ENCODE measurements around the gene NUMBL. TPM values are rescaled to one million over a fixed set of nuclear protein-coding genes. Genes with fewer than 3 reads are reported as not detected.
"Not testable (repeated sequence)": the region's sequence is repeated elsewhere in the genome, so short reads cannot be mapped to it uniquely, and the experiment has no call there.

The NUMBL gene
- total and polyA plus RNA-seq, 5 experiments from 2014 or later: 0.80 to 16.9 (median 1.2) TPM

DNA sequence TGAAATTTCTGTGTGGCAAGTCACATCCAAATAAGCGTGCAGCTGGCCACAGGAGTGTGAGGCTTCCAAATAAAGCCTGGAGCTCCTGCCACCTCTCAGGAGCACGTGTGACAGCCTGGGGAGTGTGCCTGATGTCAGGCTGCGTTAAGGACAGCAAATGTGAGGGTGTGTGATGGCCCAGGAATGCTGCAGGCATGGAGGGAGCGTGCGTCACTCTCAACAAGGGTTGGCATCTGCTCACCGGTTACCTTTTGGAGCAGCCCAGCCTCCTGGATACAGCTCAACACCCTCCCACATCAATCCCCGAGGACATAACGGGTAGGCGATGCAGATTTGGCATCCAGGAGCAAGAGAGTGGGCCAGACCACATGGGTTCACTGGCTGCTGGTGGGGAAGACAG lies 19.0 kb downstream of the NUMBL start:
- peaks cover 9 to 24% (median 20%) of the 10 kb centered on the region in 3 donors for H3K36me3 Mint-ChIP-seq
- no peaks in the 10 kb centered on the region for H3K4me1 Mint-ChIP-seq
- POLR2A ChIA-PET: interaction anchor here (1.0 to 1.1 kb wide), 2 partner anchors 17 to 79 kb away, joined by 3 to 8 read pairs; partner anchors contain the start of gene ACTMAP
- ATAC-seq (no peak), DNase-seq (no peak)
- peak overlapping the region in 1 of 10 donors; percentile 47 for H3K27ac Mint-ChIP-seq
- no peak overlapping the region for H3K4me3 Mint-ChIP-seq
- peaks cover 0 to 12% (median 4%) of the 10 kb centered on the region in 9 donors for H3K9me3 Mint-ChIP-seq
- H3K27me3 Mint-ChIP-seq: no peaks in the 10 kb centered on the region

DNA sequence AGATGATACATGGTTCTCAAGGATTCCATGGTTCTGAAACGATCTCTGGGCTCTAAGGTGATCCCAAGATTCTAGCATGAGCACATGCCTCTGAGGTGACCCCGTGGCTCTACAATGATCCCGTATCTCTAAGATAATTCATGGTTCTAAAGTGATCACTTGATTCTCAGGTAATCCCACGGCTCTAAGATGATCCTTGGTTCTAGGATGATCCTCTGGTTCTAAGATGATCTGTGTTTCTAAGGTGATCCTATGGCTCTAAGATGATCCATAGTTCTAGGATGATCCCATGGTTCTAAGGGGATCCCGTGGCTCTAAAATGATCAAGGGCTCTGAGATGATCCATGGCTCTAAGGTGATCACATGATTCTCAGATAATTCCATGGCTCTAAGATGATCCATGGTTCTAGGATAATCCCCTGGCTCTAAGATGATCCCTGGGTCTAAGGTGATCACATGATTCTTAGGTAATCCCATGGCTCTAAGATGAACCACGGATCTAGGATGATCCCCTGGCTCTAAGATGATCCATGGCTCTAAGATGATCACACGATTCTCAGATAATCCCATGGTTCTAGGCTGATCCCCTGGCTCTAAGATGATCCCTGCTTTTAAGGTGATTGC lies 21.3 kb downstream of the NUMBL start:
- Mint-ChIP-seq H3K9me3 (peaks cover 0 to 12% (median 4%) of the 10 kb centered on the region in 9 donors), H3K36me3 (peaks cover 9 to 22% (median 20%) of the 10 kb centered on the region in 3 donors), H3K27ac (no peak overlapping the region), H3K4me3 (no peak overlapping the region), H3K27me3 (no peaks in the 10 kb centered on the region), H3K4me1 (no peaks in the 10 kb centered on the region)
- DNase-seq (no peak), ATAC-seq (no peak)
- POLR2A ChIA-PET: no interaction called here

DNA sequence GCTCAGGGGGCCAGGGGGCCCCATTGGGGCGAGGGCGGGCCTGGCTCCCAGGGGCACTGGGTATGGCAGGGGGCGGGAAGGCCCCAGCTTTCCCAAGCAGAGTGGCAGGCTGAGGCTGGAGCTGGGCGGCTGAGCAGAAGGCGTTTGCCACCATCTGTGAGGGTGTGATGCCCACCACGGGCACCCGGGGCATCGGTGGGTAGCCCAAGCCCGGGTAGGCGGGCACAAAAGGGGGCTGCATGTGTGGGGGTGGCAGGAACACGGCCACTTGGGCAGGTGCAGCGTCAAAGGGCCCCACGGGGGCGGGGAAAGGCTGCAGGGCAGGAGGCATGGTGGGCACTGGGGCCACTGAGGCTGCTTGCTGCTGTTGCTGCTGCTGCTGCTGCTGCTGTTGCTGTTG lies 22.8 kb downstream of the NUMBL start:
- DNase-seq: no peak
- Mint-ChIP-seq H3K27ac (no peak overlapping the region), H3K9me3 (peaks cover 0 to 12% (median 4%) of the 10 kb centered on the region in 9 donors), H3K4me3 (no peak overlapping the region), H3K4me1 (peaks cover 6 to 13% (median 7%) of the 10 kb centered on the region in 4 donors), H3K36me3 (peaks cover 9 to 22% (median 20%) of the 10 kb centered on the region in 3 donors), H3K27me3 (no peaks in the 10 kb centered on the region)
- POLR2A ChIA-PET: no interaction called here
- ATAC-seq: no peak

DNA sequence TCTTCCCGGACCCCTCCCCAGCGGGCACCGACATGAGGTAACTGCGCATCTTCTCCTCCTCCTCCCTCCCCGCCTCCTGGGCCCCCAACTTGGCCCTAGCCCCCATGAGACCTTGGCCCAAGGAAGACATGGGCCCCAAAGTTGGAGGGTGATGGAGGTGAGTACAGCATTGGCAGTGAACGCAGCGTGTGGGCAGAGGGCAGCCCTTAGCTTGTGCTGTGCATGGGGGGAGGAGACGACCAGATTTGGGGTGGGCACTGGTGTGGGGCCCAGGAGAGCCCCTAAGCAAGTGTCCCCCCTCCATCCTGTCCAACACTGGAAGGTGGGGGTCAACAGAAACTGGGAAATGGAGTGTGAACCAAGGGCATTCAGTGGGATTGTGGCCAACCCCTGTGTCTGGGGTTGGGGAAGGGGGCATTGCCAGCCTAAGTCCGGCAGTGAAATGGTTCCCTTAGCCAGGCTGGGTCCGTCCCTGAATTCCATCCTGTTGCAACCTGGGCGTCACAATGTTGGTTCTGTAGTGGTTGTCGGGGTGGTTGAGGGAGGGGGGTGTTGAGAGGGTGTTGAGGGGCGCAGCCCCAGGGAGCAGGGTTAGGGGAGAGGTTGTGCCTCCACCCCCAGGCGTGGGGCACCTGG lies 23.5 kb downstream of the NUMBL start:
- ATAC-seq (no peak), DNase-seq (no peak)
- peak overlapping the region in 1 of 10 donors; percentile 59 for H3K27ac Mint-ChIP-seq
- peaks cover 6 to 15% (median 8%) of the 10 kb centered on the region in 4 donors for H3K4me1 Mint-ChIP-seq
- H3K27me3 Mint-ChIP-seq: no peaks in the 10 kb centered on the region
- peaks cover 0 to 12% (median 4%) of the 10 kb centered on the region in 9 donors for H3K9me3 Mint-ChIP-seq
- POLR2A ChIA-PET: no interaction called here
- H3K36me3 Mint-ChIP-seq: peaks cover 9 to 22% (median 20%) of the 10 kb centered on the region in 3 donors
- H3K4me3 Mint-ChIP-seq: no peak overlapping the region

- DNase-seq (peak in 1 of 10 donors; percentile 16), ATAC-seq (peak in 1 of 2 donors; percentile 21)
- peaks cover 0 to 6% (median 2%) of the 10 kb centered on the region in 9 donors for H3K9me3 Mint-ChIP-seq
- H3K36me3 Mint-ChIP-seq: peaks cover 3 to 10% (median 6%) of the 10 kb centered on the region in 3 donors
- no peaks in the 10 kb centered on the region for H3K27me3 Mint-ChIP-seq
- peaks cover 6 to 15% (median 8%) of the 10 kb centered on the region in 4 donors for H3K4me1 Mint-ChIP-seq
- peak overlapping the region; percentile 57 to 93 (median 86) for H3K27ac Mint-ChIP-seq
- POLR2A ChIA-PET: interaction anchor here (0.6 to 2.8 kb wide), 19 partner anchors 27 to 1211 kb away, joined by 3 to 20 read pairs (median 3); partner anchors contain the start of genes ACTMAP, B9D2, EGLN2 and HNRNPUL1
- peak overlapping the region; percentile 76 to 91 (median 84) for H3K4me3 Mint-ChIP-seq
Measured at GRCh38 chr19:40663695-40664692, 26.5 kb downstream of the NUMBL start.

GRCh38 chr19:40662925-40663694 lies 27.3 kb downstream of the NUMBL start:
- POLR2A ChIA-PET: interaction anchor here (0.6 to 2.8 kb wide), 21 partner anchors 24 to 701 kb away, joined by 3 to 20 read pairs (median 4); partner anchors contain the start of genes ACTMAP, B9D2, EGLN2 and HNRNPUL1
- Mint-ChIP-seq H3K4me3 (peak overlapping the region; percentile 76 to 91 (median 84)), H3K9me3 (no peaks in the 10 kb centered on the region), H3K27me3 (no peaks in the 10 kb centered on the region), H3K27ac (peak overlapping the region; percentile 63 to 93 (median 90)), H3K4me1 (peaks cover 6 to 15% (median 8%) of the 10 kb centered on the region in 4 donors), H3K36me3 (peaks cover 0 to 1% (median 0%) of the 10 kb centered on the region in 3 donors)
- peak; percentile 91 to 92 for ATAC-seq
- DNase-seq: peak; percentile 81 to 98 (median 92)

DNA sequence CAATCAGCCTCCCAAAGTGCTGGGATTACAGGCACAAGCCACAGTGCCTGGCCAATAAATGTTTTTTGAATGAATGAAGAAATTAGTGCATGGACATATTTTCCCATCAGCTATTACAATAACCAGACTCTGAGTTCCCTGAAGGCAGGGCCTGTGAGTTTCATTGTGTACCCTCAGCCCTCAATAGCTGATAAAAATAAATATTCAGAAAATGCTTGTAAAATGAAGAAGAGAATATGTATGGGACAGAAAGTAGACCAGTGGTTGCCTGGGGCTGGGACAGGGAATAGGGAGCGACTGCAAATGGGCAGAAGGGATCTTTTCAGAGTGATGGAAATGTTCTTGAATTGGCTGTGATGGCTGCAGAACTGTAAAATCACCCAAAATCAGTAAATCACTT lies 28.8 kb downstream of the NUMBL start:
- Mint-ChIP-seq H3K27me3 (peaks cover 0 to 3% (median 0%) of the 10 kb centered on the region in 5 donors), H3K4me1 (peaks cover 6 to 15% (median 8%) of the 10 kb centered on the region in 4 donors)
- POLR2A ChIA-PET: no interaction called here

DNA sequence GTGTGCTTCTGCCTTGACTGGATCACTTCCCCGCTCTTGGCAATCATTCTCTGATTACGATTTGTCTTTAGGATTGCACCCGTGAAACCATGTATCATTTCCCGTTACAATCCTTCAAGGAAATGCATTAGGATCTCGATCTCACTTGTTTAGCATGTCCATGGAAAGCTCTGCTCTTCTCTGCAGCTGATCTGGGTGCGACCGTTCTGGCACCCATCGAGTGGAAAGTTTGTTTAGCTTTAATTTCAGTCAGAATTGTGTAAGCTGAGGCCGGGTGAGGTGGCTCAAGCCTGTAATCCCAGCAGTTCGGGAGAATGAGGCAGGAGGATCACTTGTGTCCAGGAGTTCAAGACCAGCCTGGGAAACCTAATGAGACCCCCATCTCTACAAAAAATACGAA lies 30.9 kb downstream of the NUMBL start:
- H3K4me3 Mint-ChIP-seq: no peak overlapping the region
- no peaks in the 10 kb centered on the region for H3K9me3 Mint-ChIP-seq
- peaks cover 0 to 3% (median 0%) of the 10 kb centered on the region in 5 donors for H3K27me3 Mint-ChIP-seq
- H3K4me1 Mint-ChIP-seq: peaks cover 6 to 15% (median 8%) of the 10 kb centered on the region in 4 donors
- no peak for ATAC-seq
- POLR2A ChIA-PET: interaction anchor here (0.6 kb wide), 1 partner anchor 13 kb away, joined by 3 read pairs; no protein-coding TSS in a partner anchor
- no peaks in the 10 kb centered on the region for H3K36me3 Mint-ChIP-seq
- H3K27ac Mint-ChIP-seq: peak overlapping the region in 1 of 10 donors; percentile 39
- no peak for DNase-seq

More for the DNA sequence above, 28.8 kb downstream of the NUMBL start:
- Mint-ChIP-seq H3K9me3 (no peaks in the 10 kb centered on the region), H3K27ac (peak overlapping the region in 6 of 10 donors; percentile 19 to 87 (median 38)), H3K4me3 (peak overlapping the region in 5 of 10 donors; percentile 4 to 48 (median 22)), H3K36me3 (no peaks in the 10 kb centered on the region)
- DNase-seq (no peak), ATAC-seq (no peak)

- Mint-ChIP-seq H3K9me3 (no peaks in the 10 kb centered on the region), H3K36me3 (no peaks in the 10 kb centered on the region), H3K27me3 (peaks cover 0 to 3% (median 0%) of the 10 kb centered on the region in 5 donors), H3K27ac (no peak overlapping the region), H3K4me3 (no peak overlapping the region), H3K4me1 (peaks cover 6 to 15% (median 8%) of the 10 kb centered on the region in 4 donors)
- ATAC-seq: no peak
- DNase-seq: no peak
- POLR2A ChIA-PET: no interaction called here
Measured at GRCh38 chr19:40659116-40659515, 31.3 kb downstream of the NUMBL start.

- POLR2A ChIA-PET: no interaction called here
- no peaks in the 10 kb centered on the region for H3K36me3 Mint-ChIP-seq
- DNase-seq: no peak
- H3K27ac Mint-ChIP-seq: no peak overlapping the region
- peaks cover 0 to 3% (median 0%) of the 10 kb centered on the region in 5 donors for H3K27me3 Mint-ChIP-seq
- H3K9me3 Mint-ChIP-seq: no peaks in the 10 kb centered on the region
- H3K4me1 Mint-ChIP-seq: peaks cover 0 to 5% (median 3%) of the 10 kb centered on the region in 4 donors
- no peak for ATAC-seq
- no peak overlapping the region for H3K4me3 Mint-ChIP-seq
Measured at GRCh38 chr19:40658031-40658430, 32.4 kb downstream of the NUMBL start.

DNA sequence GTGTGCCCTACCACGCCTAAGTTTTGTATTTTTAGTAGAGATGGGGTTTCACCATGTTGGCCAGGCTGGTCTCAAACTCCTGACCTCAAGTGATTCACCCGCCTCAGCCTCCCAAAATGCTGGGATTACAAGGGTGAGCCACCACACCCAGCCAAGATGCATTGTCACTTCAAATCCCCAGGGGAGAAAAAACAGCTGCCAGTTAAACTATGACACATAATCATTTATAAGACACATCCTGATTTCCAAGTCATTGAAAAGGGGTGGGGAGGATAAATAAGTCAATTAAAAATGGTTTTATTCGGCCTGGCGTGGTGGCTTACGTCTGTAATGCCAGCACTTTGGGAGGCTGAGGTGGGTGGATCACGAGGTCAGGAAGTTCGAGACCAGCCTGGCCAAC lies 34.8 kb downstream of the NUMBL start:
- ATAC-seq, DNase-seq, H3K4me1 Mint-ChIP-seq, H3K36me3 Mint-ChIP-seq, H3K27me3 Mint-ChIP-seq, H3K9me3 Mint-ChIP-seq, H3K4me3 Mint-ChIP-seq: not testable (repeated sequence)
- H3K27ac Mint-ChIP-seq: peak overlapping the region in 1 of 10 donors; percentile 27
- POLR2A ChIA-PET: interaction anchor here (0.6 to 0.7 kb wide), 2 partner anchors 89 to 235 kb away, joined by 5 to 8 read pairs; no protein-coding TSS in a partner anchor

Data from naive thymus-derived CD8-positive, alpha-beta T cell (primary cell).